ENCODE measurements around the gene AURKB. TPM values are rescaled to one million over a fixed set of nuclear protein-coding genes. Genes with fewer than 3 reads are reported as not detected.

AURKB gene
- total RNA-seq, 6 experiments from 2014 or later: 0.26 to 3.9 (median 1.5) TPM

DNA sequence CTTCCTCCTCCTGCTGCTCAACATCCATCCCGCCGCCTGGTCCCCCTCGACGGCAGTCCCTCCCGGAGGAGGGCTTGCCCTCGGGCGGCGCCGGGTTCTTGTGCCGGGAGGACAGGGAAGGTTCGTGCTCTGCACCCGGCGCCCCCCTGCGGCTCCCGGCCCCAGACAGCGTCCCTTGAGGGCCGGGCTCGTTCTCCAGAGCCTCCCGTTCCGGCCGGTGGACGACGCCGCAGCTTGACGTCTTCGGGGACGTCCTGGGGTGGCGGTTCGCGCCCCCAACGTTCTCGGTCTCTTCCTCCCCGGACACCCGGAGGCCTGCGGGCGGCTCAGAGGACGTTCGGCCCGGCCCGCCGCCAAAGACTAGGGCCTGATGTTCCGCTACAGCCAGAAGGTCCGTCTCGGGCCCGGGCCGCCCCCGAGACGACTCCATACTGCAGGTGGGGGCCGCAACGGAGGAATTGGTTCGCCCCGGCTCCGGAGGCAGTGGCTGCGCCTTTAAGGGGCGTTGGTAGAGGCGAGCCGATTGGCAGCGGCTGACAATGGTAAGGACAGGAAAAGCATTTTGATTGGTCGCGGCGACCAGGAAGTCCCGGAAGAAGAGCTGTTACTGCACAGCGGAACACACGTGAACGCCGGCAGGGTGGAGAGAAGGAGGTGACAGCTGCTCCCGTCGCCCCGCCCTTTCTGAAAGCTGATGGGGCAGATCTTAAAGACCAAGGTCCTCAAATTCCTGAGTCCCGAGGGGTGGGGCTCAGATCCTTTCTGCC lies 20.5 kb downstream of the AURKB start, which contains the start of gene BORCS6:
BORCS6 (minus strand) TSS at position 470 of the 767 bp plus-strand sequence; CDS start at position 430, 40 bp downstream.
- WGBS (ENCODE audit: insufficient coverage, low coverage, low lambda C conversion rate, missing lambda C conversion rate): 1% methylated on average over 12 of the region's 70 CpGs
- Histone ChIP-seq H3K27me3 (no peaks in the 10 kb centered on the region), H3K36me3 (no peaks in the 10 kb centered on the region), H3K9me3 (no peaks in the 10 kb centered on the region), H3K4me3 (peak within 1 kb of the TSS; percentile 57 to 86 (median 79)), H3K4me1 (peaks cover 0 to 20% (median 3%) of the 10 kb centered on the region in 4 donors), H3K27ac (peak within 1 kb of the TSS; percentile 54 to 92 (median 89))
- intact Hi-C loops (cut with DNase I): no loop called here
- peak; percentile 69 for TF ChIP-seq POLR2A (IDR thresholded peaks at IDR 0.05)
- TF ChIP-seq CTCF (IDR thresholded peaks at IDR 0.05): peak in 2 of 4 donors; percentile 11 to 20
- peak; percentile 98 to 99 (median 99) for DNase-seq
- ATAC-seq: peak; percentile 57 to 81 (median 68)

DNA sequence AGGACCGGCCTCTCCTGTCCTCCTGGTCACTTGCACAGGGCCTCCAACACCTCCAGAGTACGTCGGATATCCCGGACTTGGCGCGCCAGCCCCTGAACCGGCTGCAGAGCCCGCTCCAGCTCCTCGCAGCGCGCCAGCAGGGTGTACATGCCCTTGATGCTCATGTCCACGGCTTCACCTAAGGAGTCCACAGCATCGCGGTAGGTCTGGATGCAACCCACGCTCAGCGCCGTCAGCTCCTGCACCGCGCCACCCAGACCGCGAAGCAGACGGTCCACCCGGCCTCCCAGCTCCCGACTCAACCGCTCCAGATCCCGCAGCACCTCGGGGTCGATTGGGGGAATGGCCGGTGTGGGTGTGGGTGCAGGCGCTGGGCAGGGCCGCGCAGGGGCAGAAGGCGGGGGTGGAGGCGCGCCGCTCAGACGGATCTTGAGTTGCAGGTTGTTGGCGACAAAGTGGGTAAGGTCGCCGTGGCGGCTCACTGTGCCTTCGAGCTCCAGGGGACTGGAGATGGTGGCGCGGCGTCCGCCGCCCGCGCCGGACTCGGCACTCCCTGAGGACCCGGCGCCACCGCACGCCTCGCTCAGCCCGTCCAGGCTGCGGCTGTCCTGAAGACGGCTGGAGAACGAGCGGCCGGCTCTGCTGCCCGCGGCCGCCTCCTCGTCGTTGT lies 21.2 kb downstream of the AURKB start:
- Histone ChIP-seq H3K4me3 (peak overlapping the region; percentile 57 to 86 (median 79)), H3K27me3 (no peaks in the 10 kb centered on the region), H3K9me3 (no peaks in the 10 kb centered on the region), H3K36me3 (no peaks in the 10 kb centered on the region), H3K4me1 (peaks cover 0 to 20% (median 3%) of the 10 kb centered on the region in 4 donors), H3K27ac (peak overlapping the region; percentile 54 to 92 (median 89))
- DNase-seq (peak; percentile 59 to 72 (median 62)), ATAC-seq (no peak)
- intact Hi-C loops (cut with DNase I): no loop called here
- 18% methylated on average over 5 of the region's 67 CpGs for WGBS (ENCODE audit: insufficient coverage, low coverage, low lambda C conversion rate, missing lambda C conversion rate)
- no peak for TF ChIP-seq POLR2A (IDR thresholded peaks at IDR 0.05)
- TF ChIP-seq CTCF (IDR thresholded peaks at IDR 0.05): no peak

DNA sequence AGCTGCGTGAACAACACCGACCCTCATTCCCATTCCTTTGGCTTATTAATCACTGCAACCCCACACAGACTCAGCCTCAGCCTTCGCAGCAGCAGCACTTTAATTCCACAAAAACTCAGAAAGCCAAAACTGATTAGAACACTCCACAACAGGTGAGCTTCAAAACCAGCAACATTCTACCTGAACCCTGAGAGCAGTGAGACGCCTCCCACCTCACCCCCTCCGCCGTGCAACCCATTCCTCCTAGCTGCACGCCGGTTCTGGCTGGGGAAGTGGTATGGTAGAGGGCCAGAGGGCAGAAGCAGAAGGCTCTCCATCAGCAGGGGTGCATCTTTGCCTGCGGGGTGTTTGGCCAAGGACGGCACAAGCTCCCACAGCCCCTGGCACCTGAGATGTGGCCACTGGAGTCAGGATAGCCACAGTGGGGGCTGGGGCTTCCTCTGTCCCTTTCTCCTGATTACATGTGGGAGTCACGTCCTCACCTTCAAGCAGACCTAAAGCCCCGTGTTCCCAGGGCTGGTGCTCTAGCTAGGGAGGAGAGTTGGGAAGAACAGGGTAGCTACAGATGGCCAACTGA lies 22.0 kb downstream of the AURKB start:
- H3K36me3 ChIP-seq: no peaks in the 10 kb centered on the region
- H3K9me3 ChIP-seq: no peaks in the 10 kb centered on the region
- no peak for ATAC-seq
- no peaks in the 10 kb centered on the region for H3K27me3 ChIP-seq
- peak overlapping the region; percentile 57 to 86 (median 79) for H3K4me3 ChIP-seq
- peak in 1 of 3 donors; percentile 64 for DNase-seq
- WGBS (ENCODE audit: insufficient coverage, low coverage, low lambda C conversion rate, missing lambda C conversion rate): 39% methylated on average over 10 of the region's 12 CpGs
- H3K27ac ChIP-seq: peak overlapping the region; percentile 39 to 92 (median 54)
- TF ChIP-seq POLR2A (IDR thresholded peaks at IDR 0.05): no peak
- TF ChIP-seq CTCF (IDR thresholded peaks at IDR 0.05): no peak
- intact Hi-C loops (cut with DNase I): no loop called here
- peaks cover 0 to 20% (median 3%) of the 10 kb centered on the region in 4 donors for H3K4me1 ChIP-seq

DNA sequence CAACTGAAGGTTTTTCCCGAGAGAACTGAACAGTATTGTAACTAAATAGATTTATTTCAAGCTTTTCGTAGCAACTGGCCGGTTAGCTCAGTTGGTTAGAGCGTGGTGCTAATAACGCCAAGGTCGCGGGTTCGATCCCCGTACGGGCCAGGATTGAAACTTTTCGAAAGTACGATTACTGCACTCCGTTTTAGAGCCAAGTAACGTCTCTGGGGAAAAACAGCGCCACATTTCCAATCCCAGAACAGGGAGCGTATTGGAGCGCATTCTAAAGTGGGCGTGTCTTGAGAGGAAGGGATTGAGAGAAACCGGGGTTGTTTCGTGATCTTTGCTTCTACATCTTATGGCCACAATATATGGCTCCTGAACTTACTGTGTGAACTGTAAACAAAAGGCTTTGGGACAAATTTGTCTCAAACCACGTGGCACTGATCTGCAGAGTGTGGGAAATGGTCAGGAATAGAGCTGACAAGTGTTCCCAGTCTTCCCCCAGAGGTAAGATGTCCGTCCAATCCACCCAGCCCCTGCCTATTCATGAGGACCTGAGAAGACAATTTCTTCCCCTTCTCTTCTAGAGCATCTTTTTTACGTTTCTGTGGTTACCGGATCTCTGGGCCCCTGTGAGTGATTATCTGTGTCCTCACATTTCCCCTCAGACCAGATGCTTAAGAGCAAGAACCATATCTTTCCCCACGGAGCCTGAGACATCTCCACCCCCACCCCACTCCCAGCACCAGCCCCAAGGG lies 22.7 kb downstream of the AURKB start:
- Histone ChIP-seq H3K9me3 (no peaks in the 10 kb centered on the region), H3K36me3 (no peaks in the 10 kb centered on the region), H3K27ac (peak overlapping the region; percentile 54 to 92 (median 77)), H3K4me3 (peak overlapping the region in 2 of 3 donors; percentile 19 to 86), H3K27me3 (no peaks in the 10 kb centered on the region), H3K4me1 (peaks cover 0 to 20% (median 3%) of the 10 kb centered on the region in 4 donors)
- ATAC-seq (peak; percentile 46 to 64 (median 48)), DNase-seq (peak; percentile 83 to 92 (median 86))
- TF ChIP-seq CTCF (IDR thresholded peaks at IDR 0.05): peak in 1 of 4 donors; percentile 15
- no peak for TF ChIP-seq POLR2A (IDR thresholded peaks at IDR 0.05)
- WGBS (ENCODE audit: insufficient coverage, low coverage, low lambda C conversion rate, missing lambda C conversion rate): 2% methylated on average over 25 of the region's 25 CpGs
- intact Hi-C loops (cut with DNase I): no loop called here

Data from right lobe of liver (tissue), 6 donors.